ENCODE results near the gene SMG6. TPM values are rescaled to one million over a fixed set of nuclear protein-coding genes. Genes with fewer than 3 reads are reported as not detected.

Gene SMG6
- 21.0 to 25.0 TPM (median 22.9 TPM) in 5 replicates for total RNA-seq (2022; extraction: Qiagen RNA extraction)

DNA sequence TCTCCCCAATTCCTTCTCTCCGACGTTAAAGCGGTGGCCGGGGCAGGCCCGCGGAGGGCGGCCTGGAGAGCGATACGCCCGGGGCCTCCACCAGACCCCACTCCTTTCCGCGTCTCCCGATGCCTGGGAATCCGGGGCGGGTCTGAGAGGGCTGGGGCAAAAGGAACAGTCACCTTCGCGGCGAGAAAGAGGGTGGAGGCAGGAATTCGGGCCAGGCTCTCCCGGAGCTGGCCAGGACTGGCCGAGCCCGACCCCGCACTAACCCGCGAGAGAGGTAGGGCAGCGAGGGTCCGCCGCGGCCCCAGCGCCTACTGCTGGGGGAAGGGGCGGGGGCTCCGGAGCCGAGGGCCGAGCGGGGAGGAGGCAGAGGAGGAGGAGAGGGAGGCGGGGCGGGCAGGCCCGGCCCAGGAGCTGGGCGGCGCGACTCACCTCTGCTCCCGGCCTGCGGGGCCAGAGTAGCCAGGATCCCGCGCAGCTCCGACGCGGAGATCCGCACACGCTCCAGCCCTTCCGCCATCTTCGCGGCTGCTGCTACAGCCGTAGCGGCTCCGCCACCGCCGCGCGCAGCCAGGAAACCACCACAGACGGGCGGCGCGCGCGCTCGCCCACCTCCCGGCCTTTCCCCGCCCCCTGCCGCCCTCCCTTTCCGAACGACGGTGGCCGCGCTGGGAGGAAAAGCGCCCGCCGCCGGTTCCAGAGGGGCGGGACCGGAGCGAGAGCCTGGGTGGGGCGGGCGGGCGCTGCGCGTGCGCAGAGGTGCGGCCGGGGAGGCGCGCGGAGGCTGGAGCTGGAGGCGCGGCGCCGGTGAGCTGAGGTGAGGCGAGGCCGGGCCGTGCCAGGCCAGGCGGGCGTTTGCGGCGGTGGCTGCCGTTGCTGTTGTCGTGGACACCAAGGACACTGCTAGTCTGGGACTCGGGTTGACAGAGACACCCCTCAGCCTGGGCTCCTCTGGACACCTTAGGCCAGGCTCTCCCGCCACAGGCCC lies at the start of gene SMG6, which contains the start of gene SRR:
TSS of gene SMG6 (minus strand) at position 582 of the 985 bp plus-strand sequence. CDS start at position 517, 65 bp downstream.
TSS of gene SRR (plus strand) at position 747 of the 985 bp plus-strand sequence. CDS start 11,611 bp downstream, outside the sequence.

DNA sequence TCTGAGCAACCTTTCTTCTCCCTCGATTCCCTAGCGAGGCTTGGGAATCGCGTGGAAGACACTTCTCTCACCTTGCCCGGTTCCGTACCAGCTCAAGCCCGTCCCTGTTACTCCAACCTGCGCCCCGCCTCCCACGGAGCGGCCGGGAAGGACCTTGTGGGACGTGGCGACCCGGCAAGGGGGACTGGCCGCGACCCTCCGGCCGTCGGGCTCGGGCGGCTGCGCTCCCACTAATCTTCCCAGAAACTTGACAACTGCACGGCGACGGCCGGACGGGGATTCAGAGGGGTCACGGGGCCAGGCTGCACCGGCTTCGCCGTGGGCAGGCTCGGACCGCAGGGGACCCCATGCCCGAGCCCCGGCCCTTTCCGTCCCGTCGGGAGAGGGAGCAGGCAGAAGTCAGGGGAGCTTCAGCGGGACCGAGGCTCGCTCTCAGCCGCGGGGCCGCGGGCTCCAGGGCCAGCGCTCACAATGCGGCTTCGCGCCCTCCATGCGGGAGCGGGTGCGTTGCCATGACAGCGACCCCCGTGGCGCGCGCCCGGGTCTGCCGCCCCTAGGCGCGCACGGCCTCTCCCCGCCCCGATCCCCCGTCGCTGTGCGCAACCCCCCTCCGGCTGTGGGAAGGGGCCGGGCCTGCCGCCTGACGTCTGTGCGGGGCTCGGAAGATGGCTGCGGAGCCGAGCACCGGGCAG lies 33.4 kb upstream of the SMG6 start, which contains the start of gene SGSM2:
TSS of gene SGSM2 (plus strand) at position 650 of the 692 bp plus-strand sequence. CDS start 188 bp downstream, outside the sequence.

DNA sequence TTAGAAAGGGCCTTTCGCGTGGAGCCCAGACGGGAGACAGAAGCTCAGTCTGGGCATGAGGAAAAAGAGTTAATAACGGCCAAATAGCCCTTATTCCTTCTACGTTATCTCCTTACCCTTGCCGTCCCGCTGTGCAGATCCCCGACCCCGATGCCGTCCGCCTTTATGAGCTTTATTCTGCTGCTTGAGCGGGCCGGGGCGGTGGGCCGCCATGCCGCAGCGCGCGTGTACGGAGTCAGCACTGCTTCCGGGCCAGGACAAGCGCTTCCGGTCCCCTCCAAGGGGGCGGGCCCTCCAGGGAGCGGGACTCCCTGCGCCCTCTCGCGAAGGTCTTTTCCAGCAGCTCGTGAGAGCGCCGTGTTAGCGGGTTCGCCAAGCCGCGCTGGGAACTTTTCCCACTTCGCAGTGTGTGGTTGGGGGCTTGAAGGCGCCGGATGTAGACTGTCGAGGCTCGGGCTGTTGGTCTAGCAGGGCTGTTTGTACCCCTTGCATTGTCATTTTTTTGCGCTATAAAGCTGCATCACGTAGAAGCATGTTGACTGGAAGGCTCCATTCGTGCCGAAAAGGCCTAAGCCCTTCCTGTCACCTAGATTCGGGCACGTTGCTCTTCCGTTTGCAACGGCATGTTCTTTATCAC lies 32.7 kb upstream of the SMG6 start, which contains the start of gene TSR1:
TSS of gene TSR1 (minus strand) at position 243 of the 637 bp plus-strand sequence. CDS start at position 213, 30 bp downstream.

DNA sequence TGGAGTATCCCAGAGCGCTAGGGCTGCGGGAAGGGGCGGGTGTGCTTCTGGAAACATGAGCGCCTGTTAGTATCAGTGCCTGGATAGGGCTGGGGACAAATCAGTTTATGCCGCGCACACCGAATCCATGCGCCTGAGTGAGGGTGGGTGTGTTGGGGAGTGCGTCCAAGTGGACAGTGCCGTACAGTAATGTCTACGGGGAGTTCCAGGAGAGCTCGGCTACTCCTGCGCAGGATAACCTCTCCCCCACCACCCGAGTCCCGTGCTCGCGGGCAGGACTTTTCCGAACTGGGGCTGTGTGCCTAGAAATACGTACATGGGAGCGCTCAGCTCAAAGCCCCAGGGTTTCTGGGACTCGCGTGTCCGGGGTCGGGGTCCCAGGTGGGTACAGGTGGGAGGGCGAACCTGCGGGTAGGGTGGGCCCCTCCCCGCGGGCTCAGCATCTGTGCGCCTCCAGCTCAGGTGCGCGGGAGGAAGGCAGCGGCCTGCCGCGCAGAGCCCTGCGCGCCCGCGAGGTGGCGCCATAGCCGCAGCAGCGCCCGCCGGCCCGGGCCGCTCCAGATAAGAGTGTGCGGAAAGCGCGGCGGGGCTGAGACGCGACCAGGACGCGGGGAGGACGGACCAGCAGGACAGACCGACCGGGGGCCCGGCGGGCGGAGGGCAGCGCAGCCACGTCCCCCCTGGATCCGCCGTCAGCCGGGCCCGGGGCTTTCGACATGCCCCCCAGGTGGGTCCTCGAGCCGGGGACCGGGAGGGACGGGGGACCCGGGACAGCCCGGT lies 248.9 kb downstream of the SMG6 start, which contains the start of gene HIC1:
TSS of gene HIC1 (plus strand) at position 592 of the 780 bp plus-strand sequence. CDS start 1,588 bp downstream, outside the sequence.

DNA sequence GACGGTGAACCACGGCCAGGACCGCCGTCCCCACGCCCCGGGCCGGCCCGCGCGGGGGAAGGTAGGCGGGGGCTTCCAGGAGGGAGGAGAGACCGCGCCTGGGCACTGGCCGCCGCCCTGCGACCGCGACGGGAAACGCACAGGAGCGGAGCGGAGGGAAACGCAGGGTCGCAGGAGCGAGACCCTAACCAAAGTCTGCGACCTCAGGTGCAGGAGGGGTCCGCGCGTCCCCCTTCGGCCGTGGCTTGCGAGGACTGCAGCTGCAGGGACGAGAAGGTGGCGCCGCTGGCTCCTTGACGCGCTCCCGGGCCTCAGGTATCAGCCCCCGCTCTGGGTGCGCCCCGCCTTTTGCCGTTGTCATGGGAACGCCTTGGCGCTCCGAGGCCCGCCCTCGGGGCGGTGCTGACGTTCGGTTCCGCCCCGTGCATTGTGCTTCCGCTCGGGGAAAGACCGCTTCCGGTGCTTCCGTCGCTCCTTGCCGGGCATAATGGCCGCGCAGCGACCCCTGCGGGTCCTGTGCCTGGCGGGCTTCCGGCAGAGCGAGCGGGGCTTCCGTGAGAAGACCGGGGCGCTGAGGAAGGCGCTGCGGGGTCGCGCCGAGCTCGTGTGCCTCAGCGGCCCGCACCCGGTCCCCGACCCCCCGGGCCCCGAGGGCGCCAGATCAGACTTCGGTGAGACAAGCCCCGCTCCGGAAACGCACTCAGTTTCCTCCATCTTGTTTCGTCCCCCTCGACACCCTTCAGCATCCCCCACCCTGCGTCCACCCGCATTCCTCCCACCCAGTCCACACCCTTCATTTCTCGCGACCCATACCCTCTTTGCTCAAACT lies 261.8 kb downstream of the SMG6 start, which contains the start of gene OVCA2:
TSS of gene OVCA2 (plus strand) at position 462 of the 829 bp plus-strand sequence. CDS start at position 488, 26 bp downstream.

DNA sequence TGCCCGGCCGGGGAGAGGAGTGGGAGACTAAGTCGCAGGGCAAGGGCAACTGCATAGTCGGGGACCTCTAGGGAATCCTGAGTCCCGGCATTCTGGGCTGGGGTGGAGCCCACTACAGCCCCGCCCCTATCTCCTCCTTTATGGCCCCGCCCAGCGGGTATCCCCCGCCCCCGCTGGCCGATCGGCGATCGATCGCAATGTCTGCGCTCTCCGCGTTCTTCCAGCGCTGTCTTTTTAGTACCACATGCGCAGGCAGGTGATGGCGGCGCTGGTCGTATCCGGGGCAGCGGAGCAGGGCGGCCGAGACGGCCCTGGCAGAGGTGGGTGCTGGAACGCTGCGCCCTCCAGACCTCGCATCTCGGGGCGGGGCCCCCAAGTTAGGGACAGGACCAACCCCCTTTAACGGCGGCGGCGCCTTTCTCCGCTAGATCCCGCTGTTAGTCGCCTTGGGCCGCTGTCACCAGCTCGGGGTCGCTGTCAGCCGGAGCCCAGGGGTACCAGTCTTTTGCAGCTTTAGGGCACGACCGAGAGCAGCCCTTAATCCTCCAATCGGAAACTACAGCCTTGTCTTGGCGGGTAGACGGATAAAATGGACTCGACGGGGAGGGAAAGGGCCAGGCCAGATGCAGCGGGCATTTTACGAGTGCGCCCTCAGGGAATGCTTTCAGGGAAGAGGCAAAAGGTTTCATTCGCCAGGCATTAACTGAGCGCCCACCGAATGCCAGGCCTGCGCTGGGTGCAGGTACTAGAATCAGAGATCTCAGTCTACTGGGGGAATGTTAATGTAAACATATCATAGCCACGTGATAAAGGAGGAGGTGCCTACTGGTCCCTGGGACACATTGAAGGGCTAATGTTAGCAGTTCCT lies 273.4 kb downstream of the SMG6 start, which contains the start of gene DPH1:
TSS of gene DPH1 (plus strand) at position 243 of the 868 bp plus-strand sequence. CDS start at position 260, 17 bp downstream.

DNA sequence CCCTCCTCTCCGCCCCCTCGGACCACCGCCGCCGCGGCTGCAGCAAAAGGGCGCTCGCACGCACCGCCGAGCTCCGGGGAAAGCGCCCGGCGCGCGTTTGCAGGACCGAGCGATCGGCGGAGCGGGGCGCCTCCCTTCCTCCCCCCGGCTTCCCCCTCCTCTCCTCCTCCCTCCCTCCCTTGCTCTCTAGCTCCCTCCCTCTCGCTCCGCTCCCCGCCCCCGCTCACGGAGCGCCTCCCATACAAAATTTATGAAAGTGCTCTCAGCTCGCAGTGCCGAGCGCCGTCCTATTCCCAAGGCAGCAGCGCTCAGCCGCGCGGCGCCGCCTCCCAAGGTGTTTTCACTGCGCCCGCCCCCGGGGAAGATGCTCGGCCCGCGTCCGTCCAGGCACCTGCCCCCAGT lies 278.4 kb downstream of the SMG6 start, which contains the start of gene RTN4RL1:
TSS of gene RTN4RL1 (minus strand) at position 115 of the 402 bp plus-strand sequence. CDS start 469 bp downstream, outside the sequence.

Other genes with a start within 250 kb of the SMG6 start
- gene HIC1, start 248.7 kb downstream of the SMG6 start, total RNA-seq (2022; extraction: Qiagen RNA extraction) = 0.64 to 1.8 TPM (median 1.5 TPM) in 5 replicates
- 7.1 to 11.9 TPM (median 10.2 TPM) in 5 replicates for gene SRR, start 165 bp upstream of the SMG6 start, total RNA-seq (2022; extraction: Qiagen RNA extraction)
- gene TSR1, start 32.7 kb upstream of the SMG6 start, total RNA-seq (2022; extraction: Qiagen RNA extraction) = 51.6 to 73.5 TPM (median 55.4 TPM) in 5 replicates
- 31.6 to 44.1 TPM (median 37.7 TPM) in 5 replicates for gene SGSM2, start 33.7 kb upstream of the SMG6 start, total RNA-seq (2022; extraction: Qiagen RNA extraction)
- 14.6 to 18.3 TPM (median 15.0 TPM) in 5 replicates for gene MNT, start 97.3 kb upstream of the SMG6 start, total RNA-seq (2022; extraction: Qiagen RNA extraction)
- 26.7 to 31.8 TPM (median 31.3 TPM) in 5 replicates for gene METTL16, start 208.1 kb upstream of the SMG6 start, total RNA-seq (2022; extraction: Qiagen RNA extraction)

Data from A549 treated with AZD2906 at 1 μM for 4 hours (cell line).